Nucleus accumbens (tissue), 56 donors: Measurements from ENCODE around the gene TBC1D2B.

Experiments used
- DNase-seq, 56 donors: peaks; one replicate each; lab custom pipeline; 2025; lab: John Stamatoyannopoulos, UW

Gene TBC1D2B

GRCh38 chr15:78075490-78076230, 1.9 kb downstream of the TBC1D2B start:
- DNase-seq = peak in 2 of 56 donors; percentile 27 to 32

- DNase-seq = no peak
These were observed 4.3 kb downstream of the TBC1D2B start for GRCh38 chr15:78073046-78073787.

GRCh38 chr15:78072080-78072892, 5.2 kb downstream of the TBC1D2B start:
- peak in 9 of 56 donors; percentile 17 to 38 (median 27) for DNase-seq

GRCh38 chr15:78071383-78071782, 6.1 kb downstream of the TBC1D2B start:
- no peak for DNase-seq

GRCh38 chr15:78070049-78070700, 7.3 kb downstream of the TBC1D2B start:
- no peak for DNase-seq

- DNase-seq = no peak
These were observed 8.0 kb downstream of the TBC1D2B start for GRCh38 chr15:78069462-78070029.

- no peak for DNase-seq
These were observed 8.5 kb downstream of the TBC1D2B start for GRCh38 chr15:78069052-78069414.

- no peak for DNase-seq
These were observed 9.9 kb downstream of the TBC1D2B start for GRCh38 chr15:78067328-78068228.

- no peak for DNase-seq
These were observed 11.3 kb downstream of the TBC1D2B start for GRCh38 chr15:78065973-78066946.

GRCh38 chr15:78065284-78065872, 12.1 kb downstream of the TBC1D2B start:
- peak in 10 of 56 donors; percentile 25 to 51 (median 33) for DNase-seq

- no peak for DNase-seq
These were observed 13.0 kb downstream of the TBC1D2B start for GRCh38 chr15:78064544-78064943.

- DNase-seq = no peak
These were observed 13.5 kb downstream of the TBC1D2B start for GRCh38 chr15:78063970-78064385.

GRCh38 chr15:78063217-78063616, 14.3 kb downstream of the TBC1D2B start:
- DNase-seq = no peak

- DNase-seq = peak in 4 of 56 donors; percentile 27 to 45 (median 32)
These were observed 15.5 kb downstream of the TBC1D2B start for GRCh38 chr15:78061963-78062427.

GRCh38 chr15:78060232-78060631, 17.3 kb downstream of the TBC1D2B start:
- no peak for DNase-seq

GRCh38 chr15:78059110-78059839, 18.2 kb downstream of the TBC1D2B start:
- DNase-seq = no peak
